ENCODE measurements around the gene DCAKD. TPM values are rescaled to one million over a fixed set of nuclear protein-coding genes. Genes with fewer than 3 reads are reported as not detected.

Gene DCAKD
- total and polyA plus RNA-seq, 2 experiments from 2014 or later: 29.9 to 47.4 TPM

DNA sequence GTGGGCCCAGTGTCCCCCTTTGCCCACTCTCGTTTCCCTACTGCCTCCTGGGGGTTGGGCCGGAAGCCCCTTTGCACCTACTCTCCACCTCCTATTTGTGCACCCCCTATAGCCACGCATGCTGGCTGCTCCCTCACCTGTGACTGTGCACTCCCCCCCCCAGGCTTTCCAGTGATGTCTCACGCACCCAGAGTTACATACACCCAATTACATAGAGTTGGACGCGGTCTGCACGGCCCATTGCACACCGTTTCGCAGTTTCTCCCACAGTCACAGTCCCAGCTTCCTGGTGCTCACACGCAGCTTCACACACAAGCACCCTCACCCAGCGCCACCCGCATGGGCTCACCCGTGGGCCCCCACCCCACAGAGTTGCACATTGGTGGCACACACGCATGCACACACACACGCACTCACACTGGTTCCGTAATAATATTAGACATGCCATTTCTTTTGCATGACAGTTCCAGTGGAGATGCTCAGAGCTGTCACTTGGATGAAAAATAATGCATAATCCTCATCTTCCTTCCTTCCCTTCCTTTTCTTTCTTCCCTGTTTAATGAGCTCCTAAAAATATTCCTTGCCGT lies 61.8 kb downstream of the DCAKD start:
- no peak for DNase-seq (ENCODE audit: low spot score)
- Histone ChIP-seq H3K9me2 (replicated peaks; ENCODE audit: insufficient read depth) (no peaks in the 10 kb centered on the region), H2AFZ (no peak overlapping the region), H3K27ac (no peak overlapping the region), H4K20me1 (ENCODE audit: insufficient read depth, poor library complexity, severe bottlenecking) (no peaks in the 10 kb centered on the region), H3K27me3 (peaks cover 21% of the 10 kb centered on the region), H3K4me1 (ENCODE audit: insufficient read depth) (peaks cover 9% of the 10 kb centered on the region), H3K4me3 (no peak overlapping the region), H3K4me2 (no peak overlapping the region), H3K79me2 (no peaks in the 10 kb centered on the region), H3K9me3 (ENCODE audit: low read depth) (no peaks in the 10 kb centered on the region), H3K36me3 (replicated peaks; ENCODE audit: insufficient read depth, low read depth) (no peaks in the 10 kb centered on the region)
- no peak for TF ChIP-seq EZH2phosphoT487 (IDR thresholded peaks at IDR 0.05; ENCODE audit: low read depth, severe bottlenecking, unreplicated experiment)
- TF ChIP-seq, protein P1, sequence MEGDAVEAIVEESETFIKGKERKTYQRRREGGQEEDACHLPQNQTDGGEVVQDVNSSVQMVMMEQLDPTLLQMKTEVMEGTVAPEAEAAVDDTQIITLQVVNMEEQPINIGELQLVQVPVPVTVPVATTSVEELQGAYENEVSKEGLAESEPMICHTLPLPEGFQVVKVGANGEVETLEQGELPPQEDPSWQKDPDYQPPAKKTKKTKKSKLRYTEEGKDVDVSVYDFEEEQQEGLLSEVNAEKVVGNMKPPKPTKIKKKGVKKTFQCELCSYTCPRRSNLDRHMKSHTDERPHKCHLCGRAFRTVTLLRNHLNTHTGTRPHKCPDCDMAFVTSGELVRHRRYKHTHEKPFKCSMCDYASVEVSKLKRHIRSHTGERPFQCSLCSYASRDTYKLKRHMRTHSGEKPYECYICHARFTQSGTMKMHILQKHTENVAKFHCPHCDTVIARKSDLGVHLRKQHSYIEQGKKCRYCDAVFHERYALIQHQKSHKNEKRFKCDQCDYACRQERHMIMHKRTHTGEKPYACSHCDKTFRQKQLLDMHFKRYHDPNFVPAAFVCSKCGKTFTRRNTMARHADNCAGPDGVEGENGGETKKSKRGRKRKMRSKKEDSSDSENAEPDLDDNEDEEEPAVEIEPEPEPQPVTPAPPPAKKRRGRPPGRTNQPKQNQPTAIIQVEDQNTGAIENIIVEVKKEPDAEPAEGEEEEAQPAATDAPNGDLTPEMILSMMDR (IDR thresholded peaks at IDR 0.05; ENCODE audit: poor library complexity): no peak
- TF ChIP-seq EZH2 (IDR thresholded peaks at IDR 0.05; ENCODE audit: borderline replicate concordance): no peak
- WGBS (ENCODE audit: low lambda C conversion rate, missing lambda C conversion rate): 91% methylated on average over 17 of the region's 17 CpGs

DNA sequence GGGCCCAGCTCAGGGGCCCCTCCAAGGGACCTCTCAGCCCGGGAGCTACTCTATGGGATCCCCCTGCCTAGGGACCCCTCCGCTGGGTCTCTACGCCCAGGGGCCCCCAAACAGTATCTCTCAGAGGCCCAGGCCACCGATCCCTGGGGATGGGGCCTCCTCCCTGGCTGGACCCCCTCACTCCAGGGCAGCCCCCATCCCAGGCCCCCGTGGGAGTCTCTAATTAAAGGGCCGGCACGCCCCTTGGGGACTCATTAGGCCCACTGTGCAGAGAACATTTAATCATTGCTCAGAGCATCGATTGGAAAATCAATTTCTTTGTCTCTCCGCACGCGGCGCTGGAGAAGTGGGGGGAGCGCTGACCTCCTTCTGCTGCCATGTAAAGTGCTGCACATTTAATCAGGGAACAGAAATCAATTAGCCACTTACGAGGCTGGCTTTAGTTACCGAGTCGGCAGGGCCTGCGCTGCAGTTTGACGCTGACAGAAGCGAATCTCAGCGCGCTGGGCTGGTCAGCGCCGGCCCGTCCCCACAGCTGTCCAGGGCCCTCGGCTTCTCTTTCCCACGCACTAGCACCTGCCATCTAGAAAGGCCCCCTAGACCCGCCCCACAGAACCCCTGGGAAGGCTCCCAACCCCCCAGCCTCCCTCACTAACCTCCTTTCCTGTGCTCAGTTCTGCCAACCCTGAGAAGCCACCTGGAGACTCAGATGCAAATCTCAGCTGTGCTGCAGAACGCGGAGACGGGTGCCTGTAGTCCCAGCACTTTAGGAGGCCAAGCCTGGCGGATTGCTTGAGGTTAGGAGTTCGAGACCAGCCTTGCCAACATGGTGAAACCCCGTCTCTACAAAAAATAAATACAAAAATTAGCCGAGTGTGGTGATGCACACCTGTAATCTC lies 63.1 kb downstream of the DCAKD start:
- DNase-seq (ENCODE audit: low spot score): no peak
- Histone ChIP-seq H3K27ac (no peak overlapping the region), H3K9me2 (replicated peaks; ENCODE audit: insufficient read depth) (no peaks in the 10 kb centered on the region), H3K9me3 (ENCODE audit: low read depth) (no peaks in the 10 kb centered on the region), H3K27me3 (peaks cover 17% of the 10 kb centered on the region), H3K4me2 (peak overlapping the region; percentile 51), H3K4me1 (ENCODE audit: insufficient read depth) (peaks cover 9% of the 10 kb centered on the region), H3K36me3 (replicated peaks; ENCODE audit: insufficient read depth, low read depth) (no peaks in the 10 kb centered on the region), H3K79me2 (no peaks in the 10 kb centered on the region), H2AFZ (peak overlapping the region; percentile 5), H3K4me3 (no peak overlapping the region), H4K20me1 (ENCODE audit: insufficient read depth, poor library complexity, severe bottlenecking) (no peaks in the 10 kb centered on the region)
- TF ChIP-seq EZH2 (IDR thresholded peaks at IDR 0.05; ENCODE audit: borderline replicate concordance): no peak
- TF ChIP-seq, protein P1 (IDR thresholded peaks at IDR 0.05; ENCODE audit: poor library complexity): no peak
- TF ChIP-seq EZH2phosphoT487 (IDR thresholded peaks at IDR 0.05; ENCODE audit: low read depth, severe bottlenecking, unreplicated experiment): no peak
- 79% methylated on average over 33 of the region's 34 CpGs for WGBS (ENCODE audit: low lambda C conversion rate, missing lambda C conversion rate)

DNA sequence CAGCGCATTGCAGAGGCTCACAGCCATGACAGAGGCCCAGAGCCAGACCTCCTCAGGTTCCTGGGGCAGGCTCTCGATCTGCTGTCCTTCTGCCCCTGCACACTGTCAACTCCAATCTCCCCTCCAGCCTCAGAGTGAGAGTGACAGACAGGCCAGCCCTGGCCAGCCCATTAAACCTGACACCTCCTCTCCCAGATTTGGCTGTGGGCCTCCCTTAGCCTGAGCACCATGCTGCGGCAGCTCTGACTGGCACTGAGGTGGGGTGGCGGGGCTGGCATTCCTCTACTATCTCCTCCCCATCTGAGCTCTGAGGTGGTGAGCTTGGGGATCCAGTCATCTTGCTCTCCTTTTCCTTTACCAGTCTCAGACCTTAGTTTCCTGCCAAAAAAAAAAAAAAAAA lies 67.9 kb downstream of the DCAKD start:
- DNase-seq (ENCODE audit: low spot score): no peak
- Histone ChIP-seq H3K4me3 (no peak overlapping the region), H3K27ac (no peak overlapping the region), H2AFZ (no peak overlapping the region), H3K9me3 (ENCODE audit: low read depth) (no peaks in the 10 kb centered on the region), H3K4me2 (no peak overlapping the region), H4K20me1 (ENCODE audit: insufficient read depth, poor library complexity, severe bottlenecking) (no peaks in the 10 kb centered on the region), H3K36me3 (replicated peaks; ENCODE audit: insufficient read depth, low read depth) (no peaks in the 10 kb centered on the region), H3K79me2 (no peaks in the 10 kb centered on the region), H3K27me3 (peaks cover 18% of the 10 kb centered on the region), H3K4me1 (ENCODE audit: insufficient read depth) (peaks cover 44% of the 10 kb centered on the region), H3K9me2 (replicated peaks; ENCODE audit: insufficient read depth) (no peaks in the 10 kb centered on the region)
- TF ChIP-seq EZH2phosphoT487 (IDR thresholded peaks at IDR 0.05; ENCODE audit: low read depth, severe bottlenecking, unreplicated experiment): no peak
- TF ChIP-seq EZH2 (IDR thresholded peaks at IDR 0.05; ENCODE audit: borderline replicate concordance): no peak
- WGBS (ENCODE audit: low lambda C conversion rate, missing lambda C conversion rate): 77% methylated on average over 4 of the region's 4 CpGs
